Mesenchymal stem cell (in vitro differentiated cells and primary cell): ENCODE data around the gene NUAK1.

ENCODE experiments used
- DNase-seq: peaks from one replicate; pipeline ENCODE4 v3.0.0-alpha.2; 2013
- H2AFZ ChIP-seq: one replicate; pipeline ENCODE4 v1.6.1; 2013; ENCODE audit warnings: low read depth, mild to moderate bottlenecking, control low read depth, inconsistent platforms, low read length, moderate library complexity
- H2AK5ac ChIP-seq: 2 replicates; pipeline ENCODE4 v1.6.1; 2013; ENCODE audit warnings: low read length, moderate library complexity, mild to moderate bottlenecking, inconsistent platforms; ENCODE audit not compliant: severe bottlenecking
- H2BK120ac ChIP-seq: one replicate; pipeline ENCODE4 v1.6.1; 2013; ENCODE audit warnings: low read depth, mild to moderate bottlenecking, inconsistent platforms, low read length, moderate library complexity
- H2BK12ac ChIP-seq, 2 experiments: one replicate each; pipeline ENCODE4 v1.6.1; 2013; ENCODE audit warnings: inconsistent platforms in 2 of 2, low read length in 2 of 2, mild to moderate bottlenecking in 2 of 2, moderate library complexity in 2 of 2, control low read depth in 1 of 2
- H2BK15ac ChIP-seq: one replicate; pipeline ENCODE4 v1.6.1; 2013; ENCODE audit warnings: mild to moderate bottlenecking, low read depth, inconsistent platforms; ENCODE audit not compliant: poor library complexity, severe bottlenecking
- H2BK5ac ChIP-seq: 2 replicates; pipeline ENCODE4 v1.6.1; 2013; ENCODE audit warnings: low read depth, mild to moderate bottlenecking, low read length, control low read depth, inconsistent platforms; ENCODE audit not compliant: poor library complexity, severe bottlenecking
- H3K14ac ChIP-seq, 2 experiments: one replicate each; pipeline ENCODE4 v1.6.1; 2013; ENCODE audit warnings: inconsistent platforms in 2 of 2, low read length in 2 of 2, control low read depth in 1 of 2, mild to moderate bottlenecking in 1 of 2, moderate library complexity in 1 of 2
- H3K18ac ChIP-seq, 2 experiments: one replicate each; pipeline ENCODE4 v1.6.1; 2013; ENCODE audit warnings: inconsistent platforms in 2 of 2, low read length in 2 of 2, control low read depth in 1 of 2, low read depth in 1 of 2, mild to moderate bottlenecking in 1 of 2
- H3K23ac ChIP-seq, 2 experiments: one replicate each; pipeline ENCODE4 v1.6.1; 2013; ENCODE audit warnings: inconsistent platforms in 2 of 2, low read length in 2 of 2, mild to moderate bottlenecking in 2 of 2, moderate library complexity in 2 of 2, control low read depth in 1 of 2
- H3K27ac ChIP-seq: 2 replicates; pipeline ENCODE4 v1.5.1; 2013; ENCODE audit warnings: mild to moderate bottlenecking, moderate library complexity, low read length, control low read depth, inconsistent platforms; ENCODE audit not compliant: poor library complexity, severe bottlenecking
- H3K27me3 ChIP-seq, 2 experiments: 2 replicates each; pipeline versions ENCODE4 v1.6.1 to v1.7.0; 2013; ENCODE audit warnings: low read length in 2 of 2, mild to moderate bottlenecking in 2 of 2, moderate library complexity in 2 of 2, control low read depth in 1 of 2, inconsistent platforms in 1 of 2; ENCODE audit not compliant: control insufficient read depth in 1 of 2, insufficient read depth in 1 of 2
- H3K36me3 ChIP-seq, 2 experiments: 2 replicates each; pipeline versions ENCODE4 v1.6.1 to v1.7.0; 2013; ENCODE audit warnings: low read length in 2 of 2, control low read depth in 1 of 2, inconsistent platforms in 1 of 2, low read depth in 1 of 2, mild to moderate bottlenecking in 1 of 2; ENCODE audit not compliant: insufficient read depth in 2 of 2, control insufficient read depth in 1 of 2
- H3K4ac ChIP-seq, 2 experiments: one replicate each; pipeline ENCODE4 v1.6.1; 2013; ENCODE audit warnings: inconsistent platforms in 2 of 2, low read length in 2 of 2, mild to moderate bottlenecking in 2 of 2, moderate library complexity in 2 of 2, control low read depth in 1 of 2, low read depth in 1 of 2
- H3K4me1 ChIP-seq: 2 replicates; pipeline ENCODE4 v1.6.1; 2013; ENCODE audit warnings: low read depth, low read length, control low read depth; ENCODE audit not compliant: control insufficient read depth, insufficient read depth
- H3K4me2 ChIP-seq: 2 replicates; pipeline ENCODE4 v1.6.1; 2013; ENCODE audit warnings: low read length, mild to moderate bottlenecking, inconsistent platforms; ENCODE audit not compliant: poor library complexity, severe bottlenecking
- H3K4me3 ChIP-seq, 2 experiments: 2 replicates each; pipeline versions ENCODE4 v1.5.1 to v1.7.0; 2013; ENCODE audit warnings: low read length in 2 of 2, mild to moderate bottlenecking in 2 of 2, control low read depth in 1 of 2, low read depth in 1 of 2; ENCODE audit not compliant: insufficient read depth in 1 of 2
- H3K79me1 ChIP-seq: replicated peaks from 2 replicates; pipeline ENCODE4 v1.6.1; 2013; ENCODE audit warnings: mild to moderate bottlenecking, control low read depth, low read length, inconsistent platforms; ENCODE audit not compliant: poor library complexity, severe bottlenecking
- H3K9ac ChIP-seq: 2 replicates; pipeline ENCODE4 v1.7.0; 2013; ENCODE audit warnings: mild to moderate bottlenecking, low read length, moderate library complexity
- H3K9me3 ChIP-seq: 2 replicates; pipeline ENCODE4 v1.7.0; 2013; ENCODE audit warnings: mild to moderate bottlenecking, low read length; ENCODE audit not compliant: control insufficient read depth
- H4K8ac ChIP-seq: one replicate; pipeline ENCODE4 v1.6.1; 2013; ENCODE audit warnings: inconsistent platforms, mild to moderate bottlenecking, low read length, moderate library complexity
- H4K91ac ChIP-seq: one replicate; pipeline ENCODE4 v1.6.1; 2013; ENCODE audit warnings: mild to moderate bottlenecking, low read length, inconsistent platforms
- WGBS: methylation state at CpG from one replicate; pipeline ENCODE4 v1.1.7; 2013; ENCODE audit warnings: mixed read lengths; 5-methylcytosine and 5-hydroxymethylcytosine counted together

Gene NUAK1

GRCh38 chr12:106045251-106045674 is 93.5 kb downstream of the NUAK1 start:
- no peak overlapping the region for H4K8ac ChIP-seq
- H3K9me3 ChIP-seq: no peaks in the 10 kb centered on the region
- peak overlapping the region; percentile 81 for H3K27ac ChIP-seq
- H3K23ac ChIP-seq: no peak overlapping the region
- H2AFZ ChIP-seq: no peak overlapping the region
- H3K79me1 ChIP-seq: no peaks in the 10 kb centered on the region
- no peaks in the 10 kb centered on the region for H3K27me3 ChIP-seq
- no peak overlapping the region for H2BK15ac ChIP-seq
- no peak overlapping the region for H2BK5ac ChIP-seq
- no peak overlapping the region for H3K14ac ChIP-seq
- no peak overlapping the region for H3K18ac ChIP-seq
- H3K4me1 ChIP-seq: peaks cover 7% of the 10 kb centered on the region
- H3K9ac ChIP-seq: no peak overlapping the region
- peak; percentile 34 for DNase-seq
- no peak overlapping the region for H3K4me3 ChIP-seq
- H4K91ac ChIP-seq: no peak overlapping the region
- H2BK12ac ChIP-seq: no peak overlapping the region
- H3K4ac ChIP-seq: no peak overlapping the region
- no peak overlapping the region for H2BK120ac ChIP-seq
- WGBS: 48% methylated on average over 4 of the region's 4 CpGs
- no peak overlapping the region for H3K4me2 ChIP-seq
- H3K36me3 ChIP-seq: no peaks in the 10 kb centered on the region
- no peak overlapping the region for H2AK5ac ChIP-seq

- Histone ChIP-seq H3K4ac (no peak overlapping the region), H2BK120ac (no peak overlapping the region), H4K8ac (no peak overlapping the region), H3K79me1 (no peaks in the 10 kb centered on the region), H3K9ac (no peak overlapping the region), H3K18ac (peak overlapping the region in 1 of 2 experiments; percentile 54), H4K91ac (no peak overlapping the region), H2BK12ac (no peak overlapping the region), H3K9me3 (no peaks in the 10 kb centered on the region), H3K4me2 (no peak overlapping the region), H3K4me1 (peaks cover 8% of the 10 kb centered on the region), H3K27me3 (no peaks in the 10 kb centered on the region), H3K4me3 (no peak overlapping the region), H2AFZ (no peak overlapping the region), H3K27ac (peak overlapping the region; percentile 81), H2AK5ac (no peak overlapping the region), H3K36me3 (no peaks in the 10 kb centered on the region), H2BK5ac (no peak overlapping the region), H3K14ac (no peak overlapping the region), H3K23ac (peak overlapping the region in 1 of 2 experiments; percentile 80), H2BK15ac (no peak overlapping the region)
- 0% methylated on average over 1 of the region's 2 CpGs for WGBS
- DNase-seq: peak; percentile 70
These were observed 94.0 kb downstream of the NUAK1 start for GRCh38 chr12:106044773-106045172.

DNA sequence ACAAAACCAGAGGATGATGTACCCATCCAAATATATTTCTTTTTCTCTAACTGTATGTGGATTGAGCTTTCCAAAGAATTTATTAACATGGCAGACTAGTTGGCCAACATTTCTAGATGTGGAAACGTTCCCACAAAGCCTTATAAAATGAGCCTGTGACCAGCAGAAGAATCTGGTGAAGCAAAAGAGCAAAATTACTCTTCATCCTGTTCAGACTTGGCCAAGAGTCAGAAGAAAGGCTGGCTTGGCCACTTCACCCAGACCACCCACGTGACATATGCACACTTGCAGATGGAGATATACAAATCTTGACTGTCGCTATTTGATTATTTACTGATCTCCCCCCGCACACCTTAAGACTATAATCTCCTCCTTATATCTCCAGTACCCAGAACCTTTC is 96.7 kb downstream of the NUAK1 start:
- no peak overlapping the region for H2AFZ ChIP-seq
- H3K18ac ChIP-seq: no peak overlapping the region
- H2BK15ac ChIP-seq: no peak overlapping the region
- no peak overlapping the region for H3K4me3 ChIP-seq
- H2BK5ac ChIP-seq: no peak overlapping the region
- no peaks in the 10 kb centered on the region for H3K36me3 ChIP-seq
- DNase-seq: no peak
- H3K4me1 ChIP-seq: peaks cover 11% of the 10 kb centered on the region
- peaks cover 0 to 3% of the 10 kb centered on the region in 2 experiments for H3K27me3 ChIP-seq
- H3K9me3 ChIP-seq: no peaks in the 10 kb centered on the region
- H3K14ac ChIP-seq: no peak overlapping the region
- no peak overlapping the region for H2BK12ac ChIP-seq
- no peak overlapping the region for H3K9ac ChIP-seq
- H3K4me2 ChIP-seq: no peak overlapping the region
- no peak overlapping the region for H4K91ac ChIP-seq
- H2AK5ac ChIP-seq: no peak overlapping the region
- H3K79me1 ChIP-seq: no peaks in the 10 kb centered on the region
- no peak overlapping the region for H3K23ac ChIP-seq
- H4K8ac ChIP-seq: no peak overlapping the region
- no peak overlapping the region for H3K4ac ChIP-seq
- H2BK120ac ChIP-seq: no peak overlapping the region
- 92% methylated on average over 4 of the region's 4 CpGs for WGBS
- H3K27ac ChIP-seq: no peak overlapping the region

DNA sequence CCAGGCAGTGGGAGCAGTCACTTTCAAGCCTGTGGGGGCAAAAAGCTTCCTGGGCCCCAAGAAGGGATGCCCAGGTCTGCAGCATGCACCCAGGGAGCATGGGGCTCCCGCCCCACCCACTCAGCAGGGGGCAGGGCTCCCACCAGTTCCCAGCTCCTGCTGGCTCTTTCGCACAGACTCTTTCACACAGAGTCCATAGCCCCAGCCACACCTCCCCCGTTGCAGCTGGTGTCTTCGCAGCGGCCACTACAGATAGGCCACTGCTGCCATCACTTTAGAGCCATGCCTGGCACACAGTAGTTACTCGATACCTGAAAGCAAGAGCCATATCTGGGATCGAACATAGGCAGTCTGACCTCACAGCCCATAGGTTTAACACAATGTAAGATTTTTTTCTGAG is 98.2 kb downstream of the NUAK1 start:
- no peak overlapping the region for H2BK15ac ChIP-seq
- H2BK5ac ChIP-seq: no peak overlapping the region
- H3K9ac ChIP-seq: no peak overlapping the region
- no peak overlapping the region for H3K4me2 ChIP-seq
- H3K27ac ChIP-seq: no peak overlapping the region
- H3K18ac ChIP-seq: peak overlapping the region in 1 of 2 experiments; percentile 16
- no peak overlapping the region for H2AFZ ChIP-seq
- no peaks in the 10 kb centered on the region for H3K36me3 ChIP-seq
- H3K14ac ChIP-seq: peak overlapping the region in 1 of 2 experiments; percentile 44
- H4K91ac ChIP-seq: no peak overlapping the region
- no peak overlapping the region for H2BK120ac ChIP-seq
- no peaks in the 10 kb centered on the region for H3K79me1 ChIP-seq
- 96% methylated on average over 7 of the region's 7 CpGs for WGBS
- H3K4ac ChIP-seq: no peak overlapping the region
- H4K8ac ChIP-seq: no peak overlapping the region
- peak overlapping the region; percentile 31 for H2AK5ac ChIP-seq
- H3K4me3 ChIP-seq: no peak overlapping the region
- H3K4me1 ChIP-seq: peaks cover 11% of the 10 kb centered on the region
- H2BK12ac ChIP-seq: peak overlapping the region; percentile 43 to 49
- no peak for DNase-seq
- H3K27me3 ChIP-seq: peaks cover 0 to 3% of the 10 kb centered on the region in 2 experiments
- no peak overlapping the region for H3K23ac ChIP-seq
- H3K9me3 ChIP-seq: no peaks in the 10 kb centered on the region
